Measurements from ENCODE around the gene RPGR.

RPGR gene

GRCh38 chrX:38320819-38321218, 6.5 kb downstream of the RPGR start:
- no peak for TF ChIP-seq SNAI2 (CRISPR knock-in tag; IDR thresholded peaks at IDR 0.05)
- TF ChIP-seq POU6F1 (CRISPR knock-in tag; IDR thresholded peaks at IDR 0.05; ENCODE audit: borderline replicate concordance, low read depth), result no peak
- no peak for TF ChIP-seq CSRNP3 (CRISPR knock-in tag; IDR thresholded peaks at IDR 0.05)
- no peak for TF ChIP-seq PATZ1 (CRISPR knock-in tag; IDR thresholded peaks at IDR 0.05; ENCODE audit: borderline replicate concordance)
- no peak for TF ChIP-seq ZFP30 (CRISPR knock-in tag; IDR thresholded peaks at IDR 0.05)
- TF ChIP-seq CSDC2 (CRISPR knock-in tag; IDR thresholded peaks at IDR 0.05), result no peak
- no peak for TF ChIP-seq CREB5 (CRISPR knock-in tag; IDR thresholded peaks at IDR 0.05; ENCODE audit: low read depth)
- ATAC-seq, result no peak

- no peak for ATAC-seq
- TF ChIP-seq CSRNP3 (CRISPR knock-in tag; IDR thresholded peaks at IDR 0.05) (no peak), PPARA (CRISPR knock-in tag; IDR thresholded peaks at IDR 0.05; ENCODE audit: borderline replicate concordance) (no peak), ZFP30 (CRISPR knock-in tag; IDR thresholded peaks at IDR 0.05) (no peak), ESRRG (CRISPR knock-in tag; IDR thresholded peaks at IDR 0.05) (no peak), SNAI2 (CRISPR knock-in tag; IDR thresholded peaks at IDR 0.05) (no peak), TOX (CRISPR knock-in tag; IDR thresholded peaks at IDR 0.05; ENCODE audit: borderline replicate concordance) (no peak), ZNF70 (CRISPR knock-in tag; IDR thresholded peaks at IDR 0.05) (no peak), ARNTL (CRISPR knock-in tag; IDR thresholded peaks at IDR 0.05; ENCODE audit: borderline replicate concordance, low read depth) (no peak), ZC3H10 (CRISPR knock-in tag; IDR thresholded peaks at IDR 0.05) (no peak), ZNF8 (CRISPR knock-in tag; IDR thresholded peaks at IDR 0.05) (no peak), ZNF565 (CRISPR knock-in tag; conservative IDR thresholded peaks at IDR 0.05; ENCODE audit: low read depth) (no peak), ISL1 (CRISPR knock-in tag; IDR thresholded peaks at IDR 0.05) (no peak), ZFP3 (CRISPR knock-in tag; IDR thresholded peaks at IDR 0.05) (no peak), BACH2 (CRISPR knock-in tag; IDR thresholded peaks at IDR 0.05; ENCODE audit: borderline replicate concordance) (no peak), TCF4 (CRISPR knock-in tag; IDR thresholded peaks at IDR 0.05; ENCODE audit: borderline replicate concordance) (no peak), POU6F1 (CRISPR knock-in tag; IDR thresholded peaks at IDR 0.05; ENCODE audit: borderline replicate concordance, low read depth) (no peak)
Measured at GRCh38 chrX:38318606-38319005, 8.7 kb downstream of the RPGR start.

GRCh38 chrX:38318196-38318595, 9.1 kb downstream of the RPGR start:
- no peak for ATAC-seq
- TF ChIP-seq ZC3H10 (CRISPR knock-in tag; IDR thresholded peaks at IDR 0.05) (no peak), TCF4 (CRISPR knock-in tag; IDR thresholded peaks at IDR 0.05; ENCODE audit: borderline replicate concordance) (no peak), PPARA (CRISPR knock-in tag; IDR thresholded peaks at IDR 0.05; ENCODE audit: borderline replicate concordance) (no peak), ZNF8 (CRISPR knock-in tag; IDR thresholded peaks at IDR 0.05) (no peak), ARNTL (CRISPR knock-in tag; IDR thresholded peaks at IDR 0.05; ENCODE audit: borderline replicate concordance, low read depth) (no peak), OSR1 (CRISPR knock-in tag; IDR thresholded peaks at IDR 0.05) (no peak), ZFP30 (CRISPR knock-in tag; IDR thresholded peaks at IDR 0.05) (no peak)
